Esophagus squamous epithelium (tissue), 4 donors: ENCODE results near the gene RBMY1D.

Experiments
- POLR2A ChIP-seq, 4 donors: fragments of 450-650 bp; IDR thresholded peaks; one replicate each; pipeline ENCODE4 v1.6.1; 2017; ENCODE audit warnings: antibody characterized with exemption in 4 of 4, mild to moderate bottlenecking in 4 of 4, moderate library complexity in 3 of 4
- TF ChIP-seq, protein P1 (sequence below), 6 experiments: fragments of 450-650 bp in 4 of 6; fragments of 200-600 bp in 2 of 6; sonication (generic) in 2 of 6; IDR thresholded peaks; one replicate each; pipeline ENCODE4 v1.5.1; 2016 to 2019; ENCODE audit warnings: antibody characterized with exemption in 6 of 6, mild to moderate bottlenecking in 4 of 6, moderate library complexity in 4 of 6

DNA sequence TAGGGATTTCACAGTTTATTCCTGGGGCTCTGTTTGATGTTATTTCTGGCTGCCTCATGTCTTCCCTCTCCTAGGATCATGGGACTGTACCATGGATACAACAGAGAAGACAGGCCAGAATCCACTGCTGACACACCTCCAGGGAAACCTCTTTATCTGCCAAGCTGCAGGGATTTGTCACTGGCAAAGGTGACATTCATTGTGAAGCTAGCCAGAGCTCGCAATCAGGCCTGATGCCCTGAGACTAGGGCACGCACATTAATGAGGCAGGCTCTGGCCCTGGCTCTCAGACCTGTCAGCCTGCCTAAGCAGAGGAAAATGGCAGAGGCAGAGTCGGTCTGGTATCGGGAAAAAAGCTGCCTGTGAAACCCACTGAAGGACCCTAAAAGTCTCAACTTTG lies 52.2 kb downstream of the RBMY1D start:
- TF ChIP-seq, protein P1, sequence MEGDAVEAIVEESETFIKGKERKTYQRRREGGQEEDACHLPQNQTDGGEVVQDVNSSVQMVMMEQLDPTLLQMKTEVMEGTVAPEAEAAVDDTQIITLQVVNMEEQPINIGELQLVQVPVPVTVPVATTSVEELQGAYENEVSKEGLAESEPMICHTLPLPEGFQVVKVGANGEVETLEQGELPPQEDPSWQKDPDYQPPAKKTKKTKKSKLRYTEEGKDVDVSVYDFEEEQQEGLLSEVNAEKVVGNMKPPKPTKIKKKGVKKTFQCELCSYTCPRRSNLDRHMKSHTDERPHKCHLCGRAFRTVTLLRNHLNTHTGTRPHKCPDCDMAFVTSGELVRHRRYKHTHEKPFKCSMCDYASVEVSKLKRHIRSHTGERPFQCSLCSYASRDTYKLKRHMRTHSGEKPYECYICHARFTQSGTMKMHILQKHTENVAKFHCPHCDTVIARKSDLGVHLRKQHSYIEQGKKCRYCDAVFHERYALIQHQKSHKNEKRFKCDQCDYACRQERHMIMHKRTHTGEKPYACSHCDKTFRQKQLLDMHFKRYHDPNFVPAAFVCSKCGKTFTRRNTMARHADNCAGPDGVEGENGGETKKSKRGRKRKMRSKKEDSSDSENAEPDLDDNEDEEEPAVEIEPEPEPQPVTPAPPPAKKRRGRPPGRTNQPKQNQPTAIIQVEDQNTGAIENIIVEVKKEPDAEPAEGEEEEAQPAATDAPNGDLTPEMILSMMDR (IDR thresholded peaks at IDR 0.05), result no peak
- TF ChIP-seq POLR2A (IDR thresholded peaks at IDR 0.05), result no peak
